Fibroblast of lung (primary cell): ENCODE results near the gene APLF. TPM values are rescaled to one million over a fixed set of nuclear protein-coding genes. Genes with fewer than 3 reads are reported as not detected.
"Not testable (repeated sequence)": the region's sequence is repeated elsewhere in the genome, so short reads cannot be mapped to it uniquely, and the experiment has no call there.

Source experiments
- DNase-seq, 2 donors: peaks; one replicate each; pipeline versions ENCODE4 v3.0.0 to v3.0.0-alpha.2; 2010; ENCODE audit warnings: low read depth in 2 of 2
- H2AFZ ChIP-seq: 2 replicates; pipeline ENCODE4 v1.5.1; 2012; ENCODE audit warnings: low read length, control low read depth, inconsistent platforms
- H3K27ac ChIP-seq: 2 replicates; pipeline ENCODE4 v1.5.1; 2011; ENCODE audit warnings: low read length, control low read depth; ENCODE audit not compliant: insufficient read depth
- H3K27me3 ChIP-seq: 2 replicates; pipeline ENCODE4 v1.5.1; 2011; ENCODE audit warnings: mild to moderate bottlenecking, low read length; ENCODE audit not compliant: control insufficient read depth, insufficient read depth
- H3K36me3 ChIP-seq: 2 replicates; pipeline ENCODE4 v1.5.1; 2011; ENCODE audit warnings: low read length; ENCODE audit not compliant: control insufficient read depth, insufficient read depth
- H3K4me1 ChIP-seq: 2 replicates; pipeline ENCODE4 v1.5.1; 2011; ENCODE audit warnings: low read length; ENCODE audit not compliant: control insufficient read depth, insufficient read depth; ENCODE audit errors: extremely low read depth
- H3K4me2 ChIP-seq: 2 replicates; pipeline ENCODE4 v1.5.1; 2011; ENCODE audit warnings: low read length, control low read depth; ENCODE audit not compliant: insufficient read depth; ENCODE audit errors: extremely low read depth
- H3K4me3 ChIP-seq, 4 experiments: fragments of 200-600 bp in 1 of 4; sonication (generic) in 1 of 4; replicated peaks in 1 of 4; 2 replicates each; pipeline ENCODE4 v1.5.1; 2011 to 2016; ENCODE audit warnings: low read length in 4 of 4, low read depth in 3 of 4, mild to moderate bottlenecking in 3 of 4, control low read depth in 2 of 4, inconsistent platforms in 1 of 4, mixed read lengths in 1 of 4; ENCODE audit not compliant: insufficient read depth in 1 of 4; ENCODE audit errors: control extremely low read depth in 1 of 4
- H3K79me2 ChIP-seq: 2 replicates; pipeline ENCODE4 v1.5.1; 2012; ENCODE audit warnings: mild to moderate bottlenecking, low read length, inconsistent platforms; ENCODE audit not compliant: control insufficient read depth, insufficient read depth
- H3K9ac ChIP-seq: 2 replicates; pipeline ENCODE4 v1.5.1; 2011; ENCODE audit warnings: mild to moderate bottlenecking, low read length, control low read depth; ENCODE audit not compliant: insufficient read depth
- H3K9me3 ChIP-seq: 2 replicates; pipeline ENCODE4 v1.5.1; 2012; ENCODE audit warnings: low read depth, low read length; ENCODE audit not compliant: control insufficient read depth, insufficient read depth
- H4K20me1 ChIP-seq: 2 replicates; pipeline ENCODE4 v1.5.1; 2011; ENCODE audit warnings: low read length; ENCODE audit not compliant: control insufficient read depth, insufficient read depth; ENCODE audit errors: extremely low read depth
- EZH2 ChIP-seq: IDR thresholded peaks from 2 replicates; pipeline ENCODE4 v1.5.1; 2012; ENCODE audit warnings: low read length, control low read depth, mild to moderate bottlenecking; ENCODE audit errors: missing control alignments
- polyA plus RNA-seq, 2 donors: library from polyadenylated mRNA; depleted of rRNA in 1 of 2; stranded (reverse) in 1 of 2; unstranded in 1 of 2; fragments of >200 nt; gene quantifications; 2 replicates each; pipeline ENCODE4 v1.2.1, GENCODE V29; 2011 to 2012; ENCODE audit warnings: missing spikeins in 1 of 2
- total RNA-seq: library from RNA; depleted of rRNA; stranded (reverse); fragments of >200 nt; gene quantifications from 2 replicates; pipeline ENCODE4 v1.2.1, GENCODE V29; 2014
- TF ChIP-seq, protein P1 (sequence below), 2 donors: IDR thresholded peaks in 1 of 2; conservative IDR thresholded peaks in 1 of 2; 1 replicate in 1 of 2; 2 replicates in 1 of 2; pipeline ENCODE4 v1.5.1; 2011 to 2012; ENCODE audit warnings: low read length in 2 of 2, control low read depth in 1 of 2, inconsistent platforms in 1 of 2, low read depth in 1 of 2, mild to moderate bottlenecking in 1 of 2

Gene APLF
- total and polyA plus RNA-seq, 2 donors (not counting 1 experiment from before 2014, with no cell fraction given) = 1.6 to 9.4 TPM

DNA sequence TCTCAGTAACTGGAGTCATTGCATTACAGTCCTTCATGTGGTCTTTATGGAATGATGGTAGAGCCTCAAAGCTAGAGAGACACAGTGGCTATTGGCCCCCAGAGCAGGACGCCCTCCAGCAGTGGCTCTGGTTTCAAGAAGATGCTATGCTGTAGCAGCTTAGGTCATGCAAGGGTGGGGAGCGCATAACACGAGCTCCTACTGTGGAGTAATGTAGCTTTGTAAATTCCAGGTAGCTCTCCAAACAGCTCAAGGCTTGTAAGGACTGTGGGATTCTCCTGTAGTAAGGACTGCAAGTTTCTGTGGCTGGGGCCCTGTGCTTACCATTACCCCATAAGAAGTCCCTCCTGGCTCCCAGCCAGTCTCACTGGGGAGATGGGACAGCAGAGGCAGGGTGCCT lies 15.6 kb downstream of the APLF start:
- H2AFZ ChIP-seq = no peak overlapping the region
- H3K27me3 ChIP-seq = no peaks in the 10 kb centered on the region
- no peaks in the 10 kb centered on the region for H3K9me3 ChIP-seq
- no peak overlapping the region for H3K9ac ChIP-seq
- no peaks in the 10 kb centered on the region for H3K79me2 ChIP-seq
- no peak for DNase-seq
- H3K4me1 ChIP-seq = no peaks in the 10 kb centered on the region
- H4K20me1 ChIP-seq = no peaks in the 10 kb centered on the region
- no peaks in the 10 kb centered on the region for H3K36me3 ChIP-seq
- no peak overlapping the region for H3K4me2 ChIP-seq
- TF ChIP-seq, protein P1, sequence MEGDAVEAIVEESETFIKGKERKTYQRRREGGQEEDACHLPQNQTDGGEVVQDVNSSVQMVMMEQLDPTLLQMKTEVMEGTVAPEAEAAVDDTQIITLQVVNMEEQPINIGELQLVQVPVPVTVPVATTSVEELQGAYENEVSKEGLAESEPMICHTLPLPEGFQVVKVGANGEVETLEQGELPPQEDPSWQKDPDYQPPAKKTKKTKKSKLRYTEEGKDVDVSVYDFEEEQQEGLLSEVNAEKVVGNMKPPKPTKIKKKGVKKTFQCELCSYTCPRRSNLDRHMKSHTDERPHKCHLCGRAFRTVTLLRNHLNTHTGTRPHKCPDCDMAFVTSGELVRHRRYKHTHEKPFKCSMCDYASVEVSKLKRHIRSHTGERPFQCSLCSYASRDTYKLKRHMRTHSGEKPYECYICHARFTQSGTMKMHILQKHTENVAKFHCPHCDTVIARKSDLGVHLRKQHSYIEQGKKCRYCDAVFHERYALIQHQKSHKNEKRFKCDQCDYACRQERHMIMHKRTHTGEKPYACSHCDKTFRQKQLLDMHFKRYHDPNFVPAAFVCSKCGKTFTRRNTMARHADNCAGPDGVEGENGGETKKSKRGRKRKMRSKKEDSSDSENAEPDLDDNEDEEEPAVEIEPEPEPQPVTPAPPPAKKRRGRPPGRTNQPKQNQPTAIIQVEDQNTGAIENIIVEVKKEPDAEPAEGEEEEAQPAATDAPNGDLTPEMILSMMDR (conservative IDR thresholded peaks at IDR 0.05 in 1 of 2, IDR thresholded peaks at IDR 0.05 in 1 of 2; ENCODE audit: low read depth in 1 of 2, low read length in 2 of 2) = no peak
- TF ChIP-seq EZH2 = no peak
- no peak overlapping the region for H3K4me3 ChIP-seq
- H3K27ac ChIP-seq = no peak overlapping the region

DNA sequence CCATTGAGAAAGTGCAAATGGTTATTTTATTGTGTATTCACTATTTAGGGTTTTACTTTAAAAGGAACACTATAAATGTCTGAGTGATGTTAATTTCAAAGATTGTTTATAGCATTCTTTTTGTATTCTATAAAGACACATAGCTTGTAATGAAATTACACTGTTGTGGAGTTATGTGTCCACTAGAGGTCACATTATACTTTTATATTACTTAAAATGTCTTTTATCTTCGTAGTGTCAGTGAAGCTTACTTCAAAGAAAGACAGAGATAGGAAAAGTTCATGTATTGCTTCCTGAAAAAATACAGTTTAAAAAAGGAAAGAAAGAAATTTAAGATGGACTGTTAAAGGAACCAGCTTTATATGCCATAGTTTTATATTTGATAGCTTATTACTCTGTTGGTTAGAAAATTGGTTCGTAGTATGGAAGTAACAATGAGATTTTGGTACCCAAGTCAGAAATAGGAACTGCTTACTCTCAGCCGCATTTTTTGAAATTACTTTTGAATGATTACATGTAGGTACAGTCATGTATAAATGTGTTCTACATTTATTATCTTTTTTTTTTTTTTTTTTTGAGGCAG lies 20.5 kb downstream of the APLF start:
- no peak overlapping the region for H2AFZ ChIP-seq
- no peak overlapping the region for H3K9ac ChIP-seq
- no peaks in the 10 kb centered on the region for H4K20me1 ChIP-seq
- H3K36me3 ChIP-seq = no peaks in the 10 kb centered on the region
- no peaks in the 10 kb centered on the region for H3K27me3 ChIP-seq
- no peaks in the 10 kb centered on the region for H3K9me3 ChIP-seq
- no peak overlapping the region for H3K4me3 ChIP-seq
- no peaks in the 10 kb centered on the region for H3K4me1 ChIP-seq
- H3K4me2 ChIP-seq = no peak overlapping the region
- DNase-seq = peak; percentile 32 to 56
- no peak overlapping the region for H3K27ac ChIP-seq
- no peak for TF ChIP-seq EZH2
- TF ChIP-seq, protein P1 (conservative IDR thresholded peaks at IDR 0.05 in 1 of 2, IDR thresholded peaks at IDR 0.05 in 1 of 2; ENCODE audit: low read depth in 1 of 2, low read length in 2 of 2) = peak in 1 of 2 donors; percentile 32
- no peaks in the 10 kb centered on the region for H3K79me2 ChIP-seq

DNA sequence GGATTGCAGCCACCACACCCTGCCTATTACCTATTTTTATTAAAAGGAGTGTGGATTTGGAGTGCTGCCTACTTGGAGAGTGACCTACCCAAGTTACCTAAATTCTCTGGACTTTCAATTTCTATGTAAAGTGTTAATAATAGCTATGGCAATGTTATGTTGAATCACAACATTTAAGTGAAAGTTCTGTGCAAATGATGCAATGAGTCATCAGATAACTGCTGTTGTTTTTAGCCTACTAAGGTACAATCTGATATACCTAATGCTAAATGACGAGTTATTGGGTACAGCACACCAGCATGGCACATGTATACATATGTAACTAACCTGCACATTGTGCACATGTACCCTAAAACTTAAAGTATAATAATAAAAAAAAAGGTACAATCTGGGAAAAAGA lies 21.2 kb downstream of the APLF start:
- not testable (repeated sequence) for H3K4me1 ChIP-seq, H3K9me3 ChIP-seq, H3K4me2 ChIP-seq, H3K4me3 ChIP-seq, H2AFZ ChIP-seq, H3K27ac ChIP-seq, H3K36me3 ChIP-seq, H3K9ac ChIP-seq, H3K27me3 ChIP-seq, H4K20me1 ChIP-seq, H3K79me2 ChIP-seq
- DNase-seq = peak in 1 of 2 donors; percentile 37
